Ectodermal cell (in vitro differentiated cells): ENCODE measurements around the gene CDK19.

ENCODE experiments used
- H3K27ac ChIP-seq: 2 replicates; pipeline ENCODE4 v1.7.0; 2013; ENCODE audit warnings: mild to moderate bottlenecking, low read depth, low read length; ENCODE audit not compliant: insufficient read depth, poor library complexity, severe bottlenecking
- H3K27me3 ChIP-seq: 2 replicates; pipeline ENCODE4 v1.7.0; 2013; ENCODE audit warnings: mild to moderate bottlenecking, low read length; ENCODE audit not compliant: insufficient read depth, control insufficient read depth, poor library complexity, severe bottlenecking
- H3K36me3 ChIP-seq: one replicate; pipeline ENCODE4 v1.7.0; 2013; ENCODE audit warnings: low read length; ENCODE audit not compliant: control insufficient read depth, insufficient read depth
- H3K4me1 ChIP-seq: one replicate; pipeline ENCODE4 v1.7.0; 2013; ENCODE audit warnings: low read length; ENCODE audit not compliant: control insufficient read depth, insufficient read depth
- H3K4me3 ChIP-seq: 2 replicates; pipeline ENCODE4 v1.7.0; 2013; ENCODE audit warnings: low read depth, low read length, control low read depth; ENCODE audit not compliant: insufficient read depth
- H3K9me3 ChIP-seq: 2 replicates; pipeline ENCODE4 v1.7.0; 2013; ENCODE audit warnings: mild to moderate bottlenecking, low read length, moderate library complexity; ENCODE audit not compliant: control insufficient read depth
- WGBS, 2 experiments: methylation state at CpG; one replicate each; pipeline ENCODE4 v1.1.7; 2013; ENCODE audit warnings: missing lambda C conversion rate in 2 of 2; 5-methylcytosine and 5-hydroxymethylcytosine counted together

Gene CDK19

DNA sequence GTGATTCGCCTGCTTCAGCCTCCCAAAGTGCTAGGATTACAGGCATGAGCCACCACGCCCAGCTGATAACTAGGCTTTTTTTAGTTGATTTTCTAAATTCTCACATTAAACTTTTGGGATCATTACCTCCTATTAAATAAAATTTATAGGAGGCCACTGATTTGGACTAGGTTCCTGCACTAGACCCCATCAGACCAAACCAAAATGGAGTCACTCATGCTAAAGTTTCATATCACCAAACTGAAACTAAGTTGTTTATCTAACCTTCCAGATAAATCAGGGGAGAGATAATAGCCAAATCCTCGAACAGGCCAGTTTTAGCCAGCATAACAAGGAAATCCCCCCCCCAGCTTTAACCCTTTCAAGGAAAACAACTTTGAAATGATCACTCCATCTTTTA lies 240.5 kb downstream of the CDK19 start:
- no peaks in the 10 kb centered on the region for H3K27me3 ChIP-seq
- 78 to 85% methylated on average over 3 of the region's 3 CpGs for WGBS, 2 experiments
- no peaks in the 10 kb centered on the region for H3K36me3 ChIP-seq
- no peak overlapping the region for H3K27ac ChIP-seq
- no peaks in the 10 kb centered on the region for H3K4me1 ChIP-seq
- H3K4me3 ChIP-seq: no peak overlapping the region
- H3K9me3 ChIP-seq: no peaks in the 10 kb centered on the region

DNA sequence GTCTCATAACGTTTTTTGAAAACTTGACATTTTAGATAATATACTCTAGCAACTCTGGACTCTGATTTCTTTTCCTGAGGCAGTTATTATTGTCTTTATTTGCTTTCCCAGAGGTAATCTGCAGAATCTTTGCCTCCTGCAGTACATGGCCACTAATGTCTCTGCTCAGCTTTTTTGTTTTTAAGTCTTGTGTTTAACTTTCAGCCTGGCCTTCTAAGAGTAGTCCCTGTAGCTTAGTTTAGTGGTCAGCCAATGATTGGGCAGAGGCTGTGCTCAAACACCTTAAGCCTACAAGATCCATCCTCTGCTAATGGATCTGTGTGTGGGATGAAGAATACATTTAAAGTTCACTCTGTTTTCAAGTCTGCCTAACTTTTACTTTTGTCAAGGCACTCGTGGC lies 241.7 kb downstream of the CDK19 start:
- Histone ChIP-seq H3K27me3 (no peaks in the 10 kb centered on the region), H3K27ac (no peak overlapping the region), H3K4me3 (no peak overlapping the region), H3K4me1 (no peaks in the 10 kb centered on the region), H3K9me3 (no peaks in the 10 kb centered on the region), H3K36me3 (no peaks in the 10 kb centered on the region)
- WGBS, 2 experiments: 80 to 88% methylated on average over 1 to 2 of the region's 2 CpGs

- H3K27me3 ChIP-seq: no peaks in the 10 kb centered on the region
- no peaks in the 10 kb centered on the region for H3K9me3 ChIP-seq
- no peaks in the 10 kb centered on the region for H3K36me3 ChIP-seq
- H3K4me1 ChIP-seq: no peaks in the 10 kb centered on the region
- H3K27ac ChIP-seq: no peak overlapping the region
- no peak overlapping the region for H3K4me3 ChIP-seq
Observed at GRCh38 chr6:110573136-110573535, 242.1 kb downstream of the CDK19 start.

DNA sequence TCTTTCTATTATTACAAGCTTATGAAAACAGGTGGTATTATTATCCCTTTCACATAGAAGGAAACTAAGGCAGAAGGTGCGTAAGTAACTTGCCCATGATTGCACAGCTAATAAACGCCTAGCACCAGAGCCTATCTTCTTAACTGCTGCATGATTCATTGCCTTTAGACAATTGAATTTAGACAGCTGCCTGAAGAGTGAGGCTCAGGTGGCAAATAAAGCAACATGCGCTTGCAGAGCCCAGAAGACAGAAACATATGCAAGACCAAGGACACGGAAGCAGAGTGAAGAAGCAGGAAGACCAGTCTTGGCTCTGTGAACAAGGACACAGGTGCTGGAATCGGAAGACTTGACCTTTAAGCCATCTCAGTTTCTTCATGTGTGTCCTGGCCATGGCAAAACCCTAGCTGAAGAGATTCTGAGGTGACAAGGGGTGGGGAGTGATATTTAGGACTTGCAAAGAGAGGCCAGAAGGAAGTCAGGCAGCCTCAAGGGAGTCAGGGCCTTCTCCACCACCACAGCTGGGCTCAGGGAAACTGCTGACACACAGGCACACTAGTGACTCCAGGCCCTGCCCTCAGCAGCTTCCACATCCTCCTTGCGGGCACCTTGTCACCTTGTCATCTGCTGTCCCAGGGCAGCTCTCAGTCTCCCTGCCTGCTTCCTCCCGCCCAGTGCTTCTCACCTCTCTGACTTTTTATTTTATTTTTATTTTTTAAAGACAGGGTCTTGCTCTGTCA lies 247.1 kb downstream of the CDK19 start:
- 94 to 96% methylated on average over 7 of the region's 7 CpGs for WGBS, 2 experiments
- Histone ChIP-seq H3K27ac (no peak overlapping the region), H3K4me3 (no peak overlapping the region), H3K4me1 (no peaks in the 10 kb centered on the region), H3K36me3 (no peaks in the 10 kb centered on the region), H3K27me3 (no peaks in the 10 kb centered on the region), H3K9me3 (no peaks in the 10 kb centered on the region)

DNA sequence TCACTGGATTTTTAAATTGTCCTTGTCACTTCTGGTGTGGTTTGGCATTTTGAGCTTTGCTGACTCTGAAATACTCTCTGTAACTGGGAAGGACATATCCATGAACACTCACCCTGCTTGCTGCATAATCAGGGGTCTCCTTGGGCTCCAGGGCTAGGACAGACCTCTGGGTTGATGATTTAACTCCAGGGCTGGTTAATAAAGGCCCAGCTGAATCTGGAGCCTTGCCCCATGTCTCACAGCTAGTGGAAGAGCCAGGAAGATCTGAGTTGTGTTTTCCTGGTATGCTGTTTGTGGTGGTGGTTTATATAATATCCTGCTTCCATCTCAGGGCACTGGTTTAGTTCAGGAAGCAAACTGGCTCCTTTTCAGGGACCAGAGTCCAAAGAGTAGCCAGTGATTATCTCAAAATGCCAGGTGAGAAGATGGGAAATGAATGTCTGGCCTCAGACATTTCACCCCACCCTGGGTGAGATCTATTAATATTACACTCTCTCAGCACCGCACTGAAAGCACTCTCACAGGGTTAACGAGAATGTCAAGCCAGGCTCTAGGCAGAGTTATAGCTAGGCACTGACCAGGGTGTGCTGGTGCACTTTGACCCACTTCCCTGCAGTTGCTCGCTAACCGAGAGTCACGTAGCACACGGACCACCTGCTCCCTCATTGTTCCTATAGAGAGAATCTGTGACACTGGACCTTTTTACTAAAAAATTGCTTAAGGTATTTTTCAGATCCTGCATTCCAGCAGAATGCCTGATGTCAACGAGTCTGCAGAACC lies 248.7 kb downstream of the CDK19 start:
- Histone ChIP-seq H3K9me3 (no peaks in the 10 kb centered on the region), H3K4me1 (no peaks in the 10 kb centered on the region), H3K27me3 (no peaks in the 10 kb centered on the region), H3K27ac (no peak overlapping the region), H3K4me3 (no peak overlapping the region), H3K36me3 (no peaks in the 10 kb centered on the region)
- WGBS, 2 experiments: 83 to 84% methylated on average over 7 of the region's 7 CpGs

DNA sequence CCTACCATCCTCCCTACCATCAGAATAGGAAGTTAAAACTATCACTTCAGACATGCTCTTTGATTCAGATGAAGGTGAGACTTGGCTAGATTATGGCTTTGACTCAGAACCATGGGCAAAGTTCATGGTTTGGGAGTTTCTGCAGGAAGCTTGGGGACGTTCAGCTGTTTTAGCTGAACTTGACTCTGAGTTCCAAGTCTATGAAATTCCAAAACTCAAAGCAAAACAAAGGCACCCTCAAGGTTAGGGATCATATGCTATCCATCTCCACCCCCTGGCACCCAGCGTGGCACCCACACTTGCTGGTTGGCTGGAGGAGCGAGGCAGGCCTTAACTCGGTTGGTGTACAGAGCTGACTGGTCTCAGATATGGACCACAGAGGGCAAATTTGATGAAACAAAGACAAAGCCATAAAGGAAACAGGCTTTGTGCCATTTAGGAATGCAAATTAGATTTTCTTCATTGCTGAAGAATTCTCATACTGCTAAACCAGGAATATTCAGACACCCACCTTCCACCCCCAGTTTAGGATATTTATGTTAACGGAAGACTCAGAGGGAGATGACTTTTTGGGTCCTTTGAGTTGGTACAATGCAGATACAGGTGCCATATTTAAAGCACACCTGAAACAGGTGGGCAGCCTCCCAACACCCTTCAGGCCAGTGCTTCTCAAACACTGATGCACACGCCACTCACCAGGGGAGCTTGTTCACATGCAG lies 250.4 kb downstream of the CDK19 start:
- Histone ChIP-seq H3K27me3 (no peaks in the 10 kb centered on the region), H3K36me3 (no peaks in the 10 kb centered on the region), H3K4me1 (no peaks in the 10 kb centered on the region), H3K4me3 (no peak overlapping the region), H3K27ac (no peak overlapping the region), H3K9me3 (no peaks in the 10 kb centered on the region)
- 96 to 97% methylated on average over 6 of the region's 6 CpGs for WGBS, 2 experiments

- Histone ChIP-seq H3K4me3 (no peak overlapping the region), H3K27me3 (no peaks in the 10 kb centered on the region), H3K36me3 (no peaks in the 10 kb centered on the region), H3K27ac (no peak overlapping the region), H3K9me3 (no peaks in the 10 kb centered on the region), H3K4me1 (no peaks in the 10 kb centered on the region)
- WGBS, 2 experiments: 59 to 66% methylated on average over 2 of the region's 2 CpGs
Observed at GRCh38 chr6:110563711-110564110, 251.6 kb downstream of the CDK19 start.

DNA sequence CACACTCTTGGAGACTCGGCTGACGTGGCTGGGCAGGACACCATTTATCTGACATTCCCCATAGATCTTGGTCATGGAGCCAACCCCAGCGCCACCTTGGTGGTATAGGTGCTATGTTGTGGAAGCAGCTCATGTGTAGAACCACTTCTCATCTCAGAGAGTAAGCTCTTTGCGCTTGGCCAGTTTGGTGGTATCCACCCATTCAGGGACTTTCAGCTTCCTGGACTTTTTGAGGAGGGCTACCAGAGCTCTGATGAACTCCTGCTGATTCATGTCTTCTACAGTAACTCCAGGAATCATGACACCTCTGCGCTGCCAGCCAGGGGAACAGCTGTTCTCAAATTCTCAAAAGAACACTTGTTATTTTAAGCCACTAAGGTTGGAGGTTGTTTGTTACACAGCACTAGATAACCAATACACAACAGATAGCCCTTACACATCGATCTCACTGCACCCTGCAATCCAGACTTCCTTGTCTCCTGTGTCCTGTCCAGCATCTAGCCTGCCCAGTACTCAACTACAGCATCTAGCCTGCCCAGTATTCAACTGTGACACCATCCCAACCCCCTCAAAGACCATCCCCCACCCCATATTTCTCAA lies 252.9 kb downstream of the CDK19 start:
- Histone ChIP-seq H3K27ac (no peak overlapping the region), H3K9me3 (no peaks in the 10 kb centered on the region), H3K4me1 (no peaks in the 10 kb centered on the region), H3K36me3 (no peaks in the 10 kb centered on the region), H3K27me3 (no peaks in the 10 kb centered on the region), H3K4me3 (no peak overlapping the region)
- 93 to 98% methylated on average over 6 of the region's 6 CpGs for WGBS, 2 experiments

DNA sequence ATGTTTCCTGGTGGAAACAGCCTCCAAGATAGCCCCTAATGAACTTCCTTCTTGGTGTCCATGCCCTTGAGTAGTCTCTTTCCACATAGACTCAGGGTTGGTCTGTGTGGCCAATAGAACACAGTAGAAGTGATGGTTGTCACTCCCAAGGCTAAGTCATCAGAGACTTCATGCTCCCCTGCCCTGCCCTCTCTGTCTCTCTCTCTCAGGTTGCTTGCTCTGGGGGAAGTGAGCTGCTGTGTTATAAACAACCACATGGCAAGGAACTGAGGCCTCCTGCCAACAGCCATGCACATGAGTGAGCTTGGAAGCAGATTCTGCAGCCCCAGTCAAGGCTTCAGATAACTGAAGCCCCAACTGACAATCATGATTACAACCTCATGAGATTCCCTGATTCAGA lies 253.6 kb downstream of the CDK19 start:
- no peaks in the 10 kb centered on the region for H3K27me3 ChIP-seq
- H3K4me3 ChIP-seq: no peak overlapping the region
- no peak overlapping the region for H3K27ac ChIP-seq
- no peaks in the 10 kb centered on the region for H3K36me3 ChIP-seq
- H3K4me1 ChIP-seq: no peaks in the 10 kb centered on the region
- no peaks in the 10 kb centered on the region for H3K9me3 ChIP-seq

- H3K27ac ChIP-seq: no peak overlapping the region
Observed at GRCh38 chr6:110561008-110561396, 254.3 kb downstream of the CDK19 start.

More at GRCh38 chr6:110561008-110561396, 254.3 kb downstream of the CDK19 start:
- Histone ChIP-seq H3K4me1 (no peaks in the 10 kb centered on the region), H3K4me3 (no peak overlapping the region), H3K9me3 (no peaks in the 10 kb centered on the region), H3K27me3 (no peaks in the 10 kb centered on the region), H3K36me3 (no peaks in the 10 kb centered on the region)
- 94 to 97% methylated on average over 4 to 5 of the region's 5 CpGs for WGBS, 2 experiments
